ENCODE measurements around the gene SPATS1.
A peak's percentile ranks its signal among the peaks of the same experiment; 100 is the strongest.
"Not testable (repeated sequence)": the region's sequence is repeated elsewhere in the genome, so short reads cannot be mapped to it uniquely, and the experiment has no call there.

The SPATS1 gene

GRCh38 chr6:44312901-44313788 lies 29.3 kb upstream of the SPATS1 start, which contains the start of gene AARS2:
TSS of gene AARS2 (minus strand) at chr6:44313347. CDS start at chr6:44313323, 24 bp downstream.
- peaks cover 34% of the 10 kb centered on the region for H3K36me3 Mint-ChIP-seq (ENCODE audit: low read depth)
- peak; percentile 98 for TF ChIP-seq CTCF (IDR thresholded peaks at IDR 0.05)
- DNase-seq, result peak; percentile 94
- H3K27ac Mint-ChIP-seq, result peak within 1 kb of the TSS; percentile 81
- H3K27me3 Mint-ChIP-seq (ENCODE audit: low read depth, poor library complexity), result peaks cover 16% of the 10 kb centered on the region
- H3K4me1 Mint-ChIP-seq, result peaks cover 21% of the 10 kb centered on the region
- peak within 1 kb of the TSS; percentile 98 for H3K4me3 Mint-ChIP-seq
- H3K9me3 Mint-ChIP-seq, result no peaks in the 10 kb centered on the region

- H3K27me3 Mint-ChIP-seq (ENCODE audit: low read depth, poor library complexity), result peaks cover 31% of the 10 kb centered on the region
- H3K36me3 Mint-ChIP-seq (ENCODE audit: low read depth), result peaks cover 23% of the 10 kb centered on the region
- not testable (repeated sequence) for DNase-seq, H3K27ac Mint-ChIP-seq, H3K4me3 Mint-ChIP-seq, H3K9me3 Mint-ChIP-seq
- peaks cover 21% of the 10 kb centered on the region for H3K4me1 Mint-ChIP-seq
These were observed 27.8 kb upstream of the SPATS1 start for GRCh38 chr6:44314657-44315056.

- no peak for TF ChIP-seq CTCF (IDR thresholded peaks at IDR 0.05)
- Mint-ChIP-seq H3K27ac (no peak overlapping the region), H3K4me3 (no peak overlapping the region), H3K36me3 (ENCODE audit: low read depth) (peaks cover 14% of the 10 kb centered on the region), H3K27me3 (ENCODE audit: low read depth, poor library complexity) (peaks cover 39% of the 10 kb centered on the region), H3K9me3 (no peaks in the 10 kb centered on the region), H3K4me1 (peaks cover 21% of the 10 kb centered on the region)
- no peak for DNase-seq
These were observed 26.9 kb upstream of the SPATS1 start for GRCh38 chr6:44315516-44315915.

- no peak overlapping the region for H3K4me3 Mint-ChIP-seq
- no peak for DNase-seq
- peaks cover 41% of the 10 kb centered on the region for H3K27me3 Mint-ChIP-seq (ENCODE audit: low read depth, poor library complexity)
- TF ChIP-seq CTCF (IDR thresholded peaks at IDR 0.05), result no peak
- H3K9me3 Mint-ChIP-seq, result no peaks in the 10 kb centered on the region
- H3K27ac Mint-ChIP-seq, result no peak overlapping the region
- H3K4me1 Mint-ChIP-seq, result peaks cover 21% of the 10 kb centered on the region
- peaks cover 10% of the 10 kb centered on the region for H3K36me3 Mint-ChIP-seq (ENCODE audit: low read depth)
These were observed 26.5 kb upstream of the SPATS1 start for GRCh38 chr6:44315951-44316350.

GRCh38 chr6:44316481-44316880 lies 26.0 kb upstream of the SPATS1 start:
- no peak overlapping the region for H3K27ac Mint-ChIP-seq
- no peak overlapping the region for H3K4me3 Mint-ChIP-seq
- no peaks in the 10 kb centered on the region for H3K9me3 Mint-ChIP-seq
- DNase-seq, result no peak
- H3K27me3 Mint-ChIP-seq (ENCODE audit: low read depth, poor library complexity), result peaks cover 46% of the 10 kb centered on the region
- peaks cover 5% of the 10 kb centered on the region for H3K36me3 Mint-ChIP-seq (ENCODE audit: low read depth)
- TF ChIP-seq CTCF (IDR thresholded peaks at IDR 0.05), result no peak
- peaks cover 20% of the 10 kb centered on the region for H3K4me1 Mint-ChIP-seq

- Mint-ChIP-seq H3K4me1 (peaks cover 13% of the 10 kb centered on the region), H3K27me3 (ENCODE audit: low read depth, poor library complexity) (peaks cover 48% of the 10 kb centered on the region)
- not testable (repeated sequence) for H3K4me3 Mint-ChIP-seq; H3K9me3 Mint-ChIP-seq; H3K27ac Mint-ChIP-seq; DNase-seq; H3K36me3 Mint-ChIP-seq (ENCODE audit: low read depth)
These were observed 25.3 kb upstream of the SPATS1 start for GRCh38 chr6:44317136-44317631.

Data from nephron progenitor cell (in vitro differentiated cells).